Activated CD8-positive, alpha-beta T cell treated with anti-CD3 and anti-CD28 coated beads for 36 hours (primary cell): ENCODE data around the gene ATP11C. TPM values are rescaled to one million over a fixed set of nuclear protein-coding genes. Genes with fewer than 3 reads are reported as not detected.

Experiments used
- ATAC-seq: fragments of 200-7000 bp; cut with Tn5 transposase; one replicate; pipeline ENCODE4 v1.10.0; 2021; ENCODE audit warnings: mild to moderate bottlenecking, moderate library complexity
- CTCF ChIA-PET: fragments of 350-600 bp; sonication (Branson Sonifier 250); formaldehyde crosslinking; loops from one replicate; lab custom pipeline; 2021; ENCODE audit warnings: antibody characterized with exemption; lab: Charles Lee
- POLR2A ChIA-PET: fragments of 350-600 bp; sonication (Branson Sonifier 250); formaldehyde crosslinking; loops from one replicate; lab custom pipeline; 2021; ENCODE audit warnings: antibody characterized with exemption; lab: Charles Lee
- DNase-seq: peaks from one replicate; pipeline ENCODE4 v3.0.0-alpha.2; 2020
- H3K27ac Mint-ChIP-seq: one replicate; pipeline ENCODE4 v1.8.0; 2021; ENCODE audit warnings: mild to moderate bottlenecking, mixed read lengths
- H3K27me3 Mint-ChIP-seq: one replicate; pipeline ENCODE4 v1.8.0; 2021; ENCODE audit warnings: mixed read lengths
- H3K36me3 Mint-ChIP-seq: one replicate; pipeline ENCODE4 v1.8.0; 2021; ENCODE audit warnings: low read depth, mixed read lengths
- H3K4me1 Mint-ChIP-seq: one replicate; pipeline ENCODE4 v1.8.0; 2021; ENCODE audit warnings: low read depth, mixed read lengths
- H3K4me3 Mint-ChIP-seq: one replicate; pipeline ENCODE4 v1.8.0; 2021; ENCODE audit warnings: mild to moderate bottlenecking, moderate library complexity, mixed read lengths
- H3K9me3 Mint-ChIP-seq: one replicate; pipeline ENCODE4 v1.8.0; 2021; ENCODE audit warnings: mixed read lengths
- intact Hi-C: fragments of 100-400 bp; cut with micrococcal nuclease; formaldehyde crosslinking; loops from one replicate; pipeline ENCODE4 v1.10.0; 2022
- total RNA-seq, 2 experiments: library from RNA; stranded (reverse); gene quantifications; one replicate each; pipeline ENCODE4 v1.2.3, GENCODE V29; 2021
- TF ChIP-seq, protein P1 (sequence below): fragments of 200-600 bp; IDR thresholded peaks from one replicate; pipeline ENCODE4 v1.8.0; 2022; ENCODE audit warnings: antibody characterized with exemption, mild to moderate bottlenecking

The ATP11C gene
- total RNA-seq, 2 experiments from 2014 or later: 19.3 to 27.0 TPM

DNA sequence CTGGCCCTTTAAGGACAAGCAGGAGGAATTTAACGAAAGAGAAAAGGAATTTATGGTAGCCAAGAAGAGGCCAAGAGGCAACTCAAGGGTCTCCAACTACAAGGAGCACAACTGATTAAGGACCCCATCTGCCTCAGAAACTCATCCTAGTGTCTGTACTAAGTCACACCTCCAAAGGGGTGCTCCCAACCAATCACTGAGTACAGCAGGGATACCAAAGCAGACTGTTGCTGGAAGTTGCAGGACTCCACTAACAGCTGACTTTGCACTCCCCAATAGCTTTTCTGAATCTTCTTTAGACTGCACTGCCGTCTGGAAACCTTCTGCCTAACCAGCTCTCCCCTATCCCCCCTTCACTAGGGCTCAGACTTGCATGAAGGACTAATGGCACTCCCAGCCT, 50.6 kb downstream of the ATP11C start:
- H3K4me3 Mint-ChIP-seq: no peak overlapping the region
- intact Hi-C loops: no loop called here
- POLR2A ChIA-PET: no interaction called here
- H3K27me3 Mint-ChIP-seq: no peaks in the 10 kb centered on the region
- H3K27ac Mint-ChIP-seq: no peak overlapping the region
- no peak for ATAC-seq
- DNase-seq: no peak
- TF ChIP-seq, protein P1, sequence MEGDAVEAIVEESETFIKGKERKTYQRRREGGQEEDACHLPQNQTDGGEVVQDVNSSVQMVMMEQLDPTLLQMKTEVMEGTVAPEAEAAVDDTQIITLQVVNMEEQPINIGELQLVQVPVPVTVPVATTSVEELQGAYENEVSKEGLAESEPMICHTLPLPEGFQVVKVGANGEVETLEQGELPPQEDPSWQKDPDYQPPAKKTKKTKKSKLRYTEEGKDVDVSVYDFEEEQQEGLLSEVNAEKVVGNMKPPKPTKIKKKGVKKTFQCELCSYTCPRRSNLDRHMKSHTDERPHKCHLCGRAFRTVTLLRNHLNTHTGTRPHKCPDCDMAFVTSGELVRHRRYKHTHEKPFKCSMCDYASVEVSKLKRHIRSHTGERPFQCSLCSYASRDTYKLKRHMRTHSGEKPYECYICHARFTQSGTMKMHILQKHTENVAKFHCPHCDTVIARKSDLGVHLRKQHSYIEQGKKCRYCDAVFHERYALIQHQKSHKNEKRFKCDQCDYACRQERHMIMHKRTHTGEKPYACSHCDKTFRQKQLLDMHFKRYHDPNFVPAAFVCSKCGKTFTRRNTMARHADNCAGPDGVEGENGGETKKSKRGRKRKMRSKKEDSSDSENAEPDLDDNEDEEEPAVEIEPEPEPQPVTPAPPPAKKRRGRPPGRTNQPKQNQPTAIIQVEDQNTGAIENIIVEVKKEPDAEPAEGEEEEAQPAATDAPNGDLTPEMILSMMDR: no peak
- peaks cover 10% of the 10 kb centered on the region for H3K36me3 Mint-ChIP-seq
- peaks cover 26% of the 10 kb centered on the region for H3K4me1 Mint-ChIP-seq
- CTCF ChIA-PET: no interaction called here
- no peaks in the 10 kb centered on the region for H3K9me3 Mint-ChIP-seq

DNA sequence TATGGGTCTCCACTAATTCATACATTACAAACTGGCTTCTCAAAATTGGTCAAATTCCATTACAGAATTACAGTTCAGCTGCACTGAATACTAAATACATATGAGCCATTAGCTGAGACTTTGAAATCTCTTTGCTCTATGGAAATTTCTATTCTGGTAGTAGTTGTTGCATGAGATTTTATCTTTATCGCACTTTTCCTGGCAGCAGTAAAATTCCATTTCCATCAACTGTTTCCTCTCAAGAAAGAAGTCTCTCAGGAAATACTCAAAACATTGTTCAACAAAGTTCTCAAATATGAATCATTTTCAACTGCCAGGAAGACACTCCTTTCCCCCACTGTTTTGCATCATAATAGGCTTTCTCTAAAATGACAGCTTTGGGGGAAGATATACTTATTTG, 51.3 kb downstream of the ATP11C start:
- H3K27ac Mint-ChIP-seq: no peak overlapping the region
- POLR2A ChIA-PET: no interaction called here
- DNase-seq: no peak
- TF ChIP-seq, protein P1: no peak
- H3K27me3 Mint-ChIP-seq: no peaks in the 10 kb centered on the region
- no peaks in the 10 kb centered on the region for H3K9me3 Mint-ChIP-seq
- no peak for ATAC-seq
- intact Hi-C loops: no loop called here
- H3K4me1 Mint-ChIP-seq: peaks cover 29% of the 10 kb centered on the region
- peaks cover 11% of the 10 kb centered on the region for H3K36me3 Mint-ChIP-seq
- H3K4me3 Mint-ChIP-seq: no peak overlapping the region
- CTCF ChIA-PET: no interaction called here

DNA sequence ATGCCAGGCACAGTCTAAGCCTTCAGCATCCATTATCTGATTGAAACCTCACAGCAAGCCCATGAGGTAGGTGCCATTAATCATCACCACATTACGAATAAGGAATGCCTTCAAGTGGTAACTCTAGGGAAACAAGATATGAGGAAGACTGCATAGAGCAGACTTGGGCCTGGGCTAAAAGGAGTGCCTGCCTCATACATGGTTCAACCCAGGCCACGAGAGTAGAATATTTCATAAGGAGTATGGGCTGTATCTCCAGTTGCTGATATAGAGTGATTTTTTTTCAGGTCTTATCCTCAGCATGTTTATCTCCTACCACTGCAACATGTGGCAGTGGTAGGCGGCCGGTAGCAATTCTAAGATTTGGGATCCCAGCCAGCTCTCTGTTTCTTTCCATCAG, 51.7 kb downstream of the ATP11C start:
- ATAC-seq (no peak), DNase-seq (no peak)
- TF ChIP-seq, protein P1: no peak
- no peaks in the 10 kb centered on the region for H3K9me3 Mint-ChIP-seq
- POLR2A ChIA-PET: no interaction called here
- no peaks in the 10 kb centered on the region for H3K27me3 Mint-ChIP-seq
- H3K4me3 Mint-ChIP-seq: no peak overlapping the region
- no peak overlapping the region for H3K27ac Mint-ChIP-seq
- intact Hi-C loops: no loop called here
- CTCF ChIA-PET: no interaction called here
- peaks cover 11% of the 10 kb centered on the region for H3K36me3 Mint-ChIP-seq
- peaks cover 29% of the 10 kb centered on the region for H3K4me1 Mint-ChIP-seq

DNA sequence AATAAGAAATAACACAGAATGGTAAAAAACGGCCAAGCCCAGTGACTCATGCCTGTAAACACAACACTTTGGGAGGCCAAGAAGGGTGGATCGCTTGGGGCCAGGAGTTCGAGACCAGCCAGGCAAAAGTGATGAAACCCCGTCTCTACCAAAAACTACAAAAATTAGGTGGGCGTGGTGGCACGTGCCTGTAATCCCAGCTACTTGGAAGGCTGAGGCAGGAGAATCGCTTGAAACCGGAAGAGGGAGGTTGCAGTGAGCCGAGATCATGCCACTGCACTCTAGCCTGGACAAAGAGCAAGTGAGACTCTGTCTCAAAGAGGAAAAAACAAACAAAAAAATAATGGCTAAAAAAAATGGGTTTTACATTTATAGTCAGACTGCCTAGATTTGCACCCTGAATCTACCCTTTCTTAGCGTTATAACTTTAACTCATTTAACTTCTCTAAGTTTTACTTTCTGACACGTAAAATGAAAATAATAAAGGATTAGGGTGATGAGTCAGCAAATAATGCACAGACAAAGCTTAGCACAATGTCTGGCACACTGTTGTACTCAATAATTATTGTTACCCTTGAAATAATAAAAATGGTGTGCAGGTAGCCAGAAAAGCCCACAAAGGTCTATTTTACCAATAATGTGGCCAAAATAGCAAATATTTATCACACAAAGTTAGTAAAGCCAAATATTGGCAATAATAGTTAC, 55.0 kb downstream of the ATP11C start:
- TF ChIP-seq, protein P1: no peak
- H3K36me3 Mint-ChIP-seq: peaks cover 6% of the 10 kb centered on the region
- ChIA-PET POLR2A (no interaction called here), CTCF (no interaction called here)
- DNase-seq (no peak), ATAC-seq (no peak)
- H3K4me1 Mint-ChIP-seq: peaks cover 20% of the 10 kb centered on the region
- no peaks in the 10 kb centered on the region for H3K27me3 Mint-ChIP-seq
- no peaks in the 10 kb centered on the region for H3K9me3 Mint-ChIP-seq
- intact Hi-C loops: no loop called here
- no peak overlapping the region for H3K4me3 Mint-ChIP-seq
- no peak overlapping the region for H3K27ac Mint-ChIP-seq

DNA sequence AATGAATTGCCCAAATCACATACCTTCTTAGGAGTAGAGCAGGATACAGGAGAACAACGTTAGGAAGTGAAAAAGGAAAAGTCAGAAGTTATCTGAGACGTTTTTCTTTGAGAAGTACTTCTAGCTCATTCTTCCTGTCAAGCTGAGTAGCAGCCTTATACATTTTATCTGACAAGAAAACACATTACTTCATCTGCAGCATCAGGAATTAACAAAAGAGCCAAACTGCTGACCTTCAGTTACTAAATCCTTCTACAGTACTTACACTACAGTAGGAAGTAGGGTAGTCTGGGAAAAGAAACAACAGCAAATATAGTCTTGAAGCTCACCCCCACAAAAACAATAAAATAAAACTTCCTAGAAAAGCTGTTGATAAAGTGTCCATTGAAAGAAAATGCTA, 57.0 kb downstream of the ATP11C start:
- intact Hi-C loops: no loop called here
- H3K9me3 Mint-ChIP-seq: no peaks in the 10 kb centered on the region
- TF ChIP-seq, protein P1: no peak
- no peak overlapping the region for H3K4me3 Mint-ChIP-seq
- ChIA-PET POLR2A (no interaction called here), CTCF (interaction anchor here (0.6 to 0.8 kb wide), 2 partner anchors 14 to 388 kb away, joined by 3 to 4 read pairs; no protein-coding TSS in a partner anchor)
- no peak overlapping the region for H3K27ac Mint-ChIP-seq
- H3K36me3 Mint-ChIP-seq: peaks cover 6% of the 10 kb centered on the region
- H3K27me3 Mint-ChIP-seq: no peaks in the 10 kb centered on the region
- no peak for DNase-seq
- peaks cover 8% of the 10 kb centered on the region for H3K4me1 Mint-ChIP-seq
- ATAC-seq: no peak
